H1 (cell line): ENCODE measurements around the gene LYRM4. TPM values are rescaled to one million over a fixed set of nuclear protein-coding genes. Genes with fewer than 3 reads are reported as not detected.

Source experiments
- CBX8 ChIP-seq: fragments of 300-800, 300-1000 bp; sonication (generic); IDR thresholded peaks from 2 replicates; pipeline ENCODE4 v1.7.1; 2016; ENCODE audit warnings: low read depth, low read length, borderline replicate concordance
- HDAC6 ChIP-seq: IDR thresholded peaks from one replicate; pipeline ENCODE4 v1.7.1; 2012; ENCODE audit warnings: low read depth, mild to moderate bottlenecking, inconsistent platforms, low read length, moderate library complexity
- MAFK ChIP-seq: IDR thresholded peaks from 2 replicates; pipeline ENCODE4 v1.6.1; 2012; ENCODE audit warnings: low read depth, mild to moderate bottlenecking, improper control_type of control experiment, low read length
- RAD21 ChIP-seq, 2 experiments: IDR thresholded peaks in 1 of 2; conservative IDR thresholded peaks in 1 of 2; 2 replicates each; pipeline ENCODE4 v1.6.1; 2011; ENCODE audit warnings: low read depth in 2 of 2, low read length in 2 of 2, improper control_type of control experiment in 1 of 2, inconsistent platforms in 1 of 2, mild to moderate bottlenecking in 1 of 2, moderate library complexity in 1 of 2
- TAF7 ChIP-seq: optimal IDR thresholded peaks from 2 replicates; pipeline ENCODE3; 2011; ENCODE audit warnings: low read depth, mild to moderate bottlenecking, inconsistent platforms, low read length, moderate library complexity, borderline replicate concordance
- polyA plus RNA-seq, 7 experiments: library from polyadenylated mRNA; depleted of rRNA in 3 of 7; stranded (reverse) in 5 of 7; unstranded in 2 of 7; fragments of >200 nt in 5 of 7; fragments of 200-250 nt in 2 of 7; gene quantifications; 1 replicate in 5 of 7; 2 replicates in 1 of 7; 4 replicates in 1 of 7; pipeline versions ENCODE4 v1.2.1 to v1.2.3, GENCODE V29; 2011 to 2013; ENCODE audit warnings: missing spikeins in 2 of 7, mixed read lengths in 2 of 7
- total RNA-seq: library from RNA; stranded (reverse); fragmentation: NEBNext Ultra II Directional; extraction: Animal tissue kit (Norgen Biotek cat#: 25700); gene quantifications from 2 replicates; pipeline ENCODE4 v1.2.1, GENCODE V29; 2021

The LYRM4 gene
- total and polyA plus RNA-seq, 2 of the 8 experiments (the other 6 are each of a cell fraction or from before 2014, with no cell fraction given) = 56.6 to 62.8 TPM

GRCh38 chr6:5172041-5172653, 88.6 kb downstream of the LYRM4 start (continued):
- TF ChIP-seq CBX8 (no peak), HDAC6 (no peak), MAFK (no peak), TAF7 (no peak), RAD21 (IDR thresholded peaks at IDR 0.05 in 1 of 2, conservative IDR thresholded peaks at IDR 0.05 in 1 of 2; ENCODE audit: low read depth in 2 of 2, low read length in 2 of 2) (no peak)
